Motor neuron (in vitro differentiated cells): ENCODE measurements around the gene RALGAPA2. TPM values are rescaled to one million over a fixed set of nuclear protein-coding genes. Genes with fewer than 3 reads are reported as not detected.

Experiments
- ATAC-seq, 8 experiments: fragments of 200-7000 bp; cut with Tn5 transposase; replicated peaks in 6 of 8; 2 replicates each; pipeline ENCODE4 v1.8.0; 2021; ENCODE audit warnings: mild to moderate bottlenecking in 8 of 8, moderate library complexity in 8 of 8
- H3K27ac ChIP-seq, 2 donors: fragments of 250-450 bp; sonication (Bioruptor Pico); 2 replicates each; pipeline ENCODE4 v1.9.0; 2021; ENCODE audit warnings: antibody characterized with exemption in 2 of 2, mild to moderate bottlenecking in 2 of 2, moderate library complexity in 1 of 2
- H3K4me1 ChIP-seq, 2 donors: fragments of 250-450 bp; sonication (Bioruptor Pico); replicated peaks in 1 of 2; 2 replicates each; pipeline ENCODE4 v1.6.1; 2021; ENCODE audit warnings: antibody characterized with exemption in 2 of 2, mild to moderate bottlenecking in 2 of 2, moderate library complexity in 1 of 2
- H3K4me3 ChIP-seq, 5 donors: fragments of 250-450 bp; sonication (Bioruptor Pico); 2 replicates each; pipeline ENCODE4 v1.9.0; 2021; ENCODE audit warnings: antibody characterized with exemption in 5 of 5, mild to moderate bottlenecking in 5 of 5, moderate library complexity in 4 of 5
- WGBS, 10 experiments: fragments of 450-650 bp; shearing (Covaris generic); methylation state at CpG; one replicate each; pipeline ENCODE4 v1.0.0; 2022; 5-methylcytosine and 5-hydroxymethylcytosine counted together
- in situ Hi-C, 9 experiments: fragments of 400-800 bp; cut with MboI; loops; one replicate each; pipeline ENCODE4 v1.15.0; 2021; ENCODE audit warnings: low sequenced_read_pairs in 9 of 9, low pct_unique_long_range_greater_than_20kb in 2 of 9; ENCODE audit not compliant: unreplicated experiment in 9 of 9
- total RNA-seq, 8 experiments: library from RNA; unstranded; fragments of 300-600 nt; gene quantifications; 2 replicates each; pipeline versions ENCODE4 v1.2.3 to v1.2.4, GENCODE V29; 2022

Gene RALGAPA2
- total RNA-seq, 8 experiments from 2014 or later = 10.7 to 67.4 (median 20.2) TPM

DNA sequence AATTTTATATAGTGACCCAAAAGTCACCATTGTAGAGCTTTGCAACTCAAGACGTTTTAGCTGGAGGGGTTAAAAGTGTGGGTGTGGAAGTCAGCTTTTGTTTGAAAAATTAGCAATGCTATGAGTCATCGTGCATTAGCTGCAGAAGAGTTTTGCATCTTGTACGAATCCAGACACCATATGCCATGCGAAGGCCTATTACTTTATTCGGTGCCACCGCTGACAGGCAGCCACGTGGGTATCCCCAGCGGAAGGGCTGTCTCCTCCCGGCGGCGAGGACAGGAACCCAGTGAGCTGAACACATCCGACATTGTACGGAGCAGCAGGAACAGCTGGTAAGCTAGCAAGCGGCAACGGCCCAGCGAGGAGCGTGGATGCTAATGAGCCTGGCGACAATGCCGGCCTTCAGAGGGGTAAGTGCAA, 260.2 kb downstream of the RALGAPA2 start:
- peak overlapping the region in 1 of 2 donors; percentile 5 for H3K27ac ChIP-seq
- WGBS, 10 experiments = 0 to 13% (median 0%) methylated on average over 1 to 16 of the region's 19 CpGs; no CpG with 5 or more reads in 3 of the 10 experiments
- peaks cover 5 to 21% of the 10 kb centered on the region in 2 donors for H3K4me1 ChIP-seq
- peak overlapping the region in 4 of 5 donors; percentile 0 to 21 (median 13) for H3K4me3 ChIP-seq
- in situ Hi-C loops = no loop called here
- ATAC-seq = peak; percentile 92 to 99 (median 98)

DNA sequence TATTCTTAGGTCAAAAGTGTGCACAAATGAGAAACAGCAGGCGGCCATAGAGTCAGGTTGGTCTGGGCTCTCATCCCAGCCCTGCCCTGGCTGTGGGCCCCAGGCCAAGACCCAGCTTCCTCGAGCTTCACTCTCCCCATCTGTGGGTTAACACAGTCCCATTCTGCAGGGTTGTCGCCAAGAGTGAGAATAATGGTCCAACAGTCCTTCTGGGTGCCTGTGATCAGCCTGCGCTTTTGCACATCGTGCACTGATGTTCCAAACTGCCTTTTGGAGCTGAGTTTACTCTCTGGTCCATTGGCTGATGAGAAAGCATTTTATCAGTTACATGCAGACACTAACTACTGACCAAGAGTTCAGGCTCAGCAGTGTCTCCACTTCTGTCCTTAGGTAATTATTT, 261.9 kb downstream of the RALGAPA2 start:
- Histone ChIP-seq H3K4me3 (no peak overlapping the region), H3K27ac (no peak overlapping the region), H3K4me1 (peaks cover 11 to 24% of the 10 kb centered on the region in 2 donors)
- 0 to 80% (median 73%) methylated on average over 1 to 5 of the region's 5 CpGs; no CpG with 5 or more reads in 1 of the 10 experiments for WGBS, 10 experiments
- ATAC-seq = peak in 2 of 8 experiments; percentile 4 to 11
- in situ Hi-C loops = no loop called here

DNA sequence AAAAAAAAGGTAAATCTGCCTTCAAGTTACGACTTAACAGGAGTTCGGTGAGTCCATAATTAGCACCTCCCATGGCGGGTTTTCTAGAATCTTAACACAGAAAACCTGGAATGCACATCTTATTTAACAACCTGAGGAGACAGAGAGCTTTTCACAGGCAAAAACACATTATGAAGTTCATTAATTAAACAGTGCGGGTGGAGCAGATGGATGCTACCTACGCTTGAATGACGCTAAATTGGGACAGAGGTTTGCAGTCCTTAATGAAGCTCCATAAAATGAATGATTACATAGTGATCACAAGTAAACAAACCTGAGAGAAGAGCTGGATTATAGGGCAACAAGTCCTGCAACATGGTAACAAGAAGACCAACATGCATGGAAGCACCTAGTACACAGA, 263.6 kb downstream of the RALGAPA2 start:
- WGBS, 10 experiments = 83 to 100% (median 93%) methylated on average over 1 to 6 of the region's 6 CpGs
- in situ Hi-C loops = no loop called here
- peaks cover 11 to 22% of the 10 kb centered on the region in 2 donors for H3K4me1 ChIP-seq
- no peak overlapping the region for H3K4me3 ChIP-seq
- H3K27ac ChIP-seq = no peak overlapping the region
- ATAC-seq = no peak

DNA sequence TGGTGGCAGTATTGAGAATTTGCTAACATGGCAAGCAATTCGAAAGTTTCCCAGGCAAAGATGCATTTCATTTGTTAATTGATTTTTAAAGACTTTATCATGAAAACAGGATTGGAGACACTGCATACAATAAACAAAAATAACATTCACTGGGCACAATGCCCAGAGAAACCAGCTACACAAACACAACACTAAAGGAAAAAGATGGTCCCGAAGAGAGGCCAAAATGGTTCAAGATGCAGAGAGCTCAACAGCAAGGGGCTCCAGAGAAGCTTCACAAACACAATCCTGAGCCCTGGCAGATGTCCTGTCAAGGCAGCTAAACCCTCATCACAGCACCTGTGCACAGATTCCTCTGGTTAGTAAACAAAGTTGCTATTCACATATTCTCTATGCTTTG, 265.2 kb downstream of the RALGAPA2 start:
- no peak for ATAC-seq
- H3K27ac ChIP-seq = no peak overlapping the region
- 20 to 100% (median 51%) methylated on average over 1 to 2 of the region's 2 CpGs for WGBS, 10 experiments
- H3K4me1 ChIP-seq = peaks cover 12 to 14% of the 10 kb centered on the region in 2 donors
- no peak overlapping the region for H3K4me3 ChIP-seq
- in situ Hi-C loops = no loop called here

DNA sequence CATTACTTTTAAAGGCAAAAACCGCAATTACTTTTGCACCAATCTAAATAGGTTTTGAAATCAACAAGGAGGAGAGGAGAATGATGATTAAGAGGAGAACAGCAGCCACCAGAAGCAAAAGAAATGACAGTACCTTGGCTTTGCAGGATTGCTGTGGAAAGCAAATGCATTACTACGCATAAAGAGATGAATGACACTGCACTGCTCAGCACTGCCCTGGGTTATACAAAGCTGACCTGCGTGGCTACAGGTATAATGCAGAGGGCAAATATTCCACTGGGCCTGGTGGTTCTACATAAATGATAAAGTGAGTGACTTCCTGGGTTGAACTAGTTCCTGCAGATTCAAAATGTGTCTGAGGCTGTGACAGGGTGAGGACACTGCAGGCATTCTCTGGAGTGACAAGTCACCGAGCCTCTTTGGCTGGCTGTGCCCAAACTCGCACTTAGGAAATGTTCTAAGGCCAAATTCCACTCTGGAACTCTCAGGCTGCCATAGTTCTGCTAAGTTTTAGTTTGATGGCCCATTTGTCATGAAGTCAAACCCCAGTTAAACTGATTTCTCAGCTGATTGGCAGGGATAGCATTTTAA, 265.9 kb downstream of the RALGAPA2 start:
- H3K27ac ChIP-seq = no peak overlapping the region
- in situ Hi-C loops = no loop called here
- peaks cover 12 to 15% of the 10 kb centered on the region in 2 donors for H3K4me1 ChIP-seq
- 48 to 100% (median 93%) methylated on average over 1 to 4 of the region's 5 CpGs; no CpG with 5 or more reads in 1 of the 10 experiments for WGBS, 10 experiments
- H3K4me3 ChIP-seq = no peak overlapping the region
- ATAC-seq = peak in 5 of 8 experiments; percentile 24 to 67 (median 45)

DNA sequence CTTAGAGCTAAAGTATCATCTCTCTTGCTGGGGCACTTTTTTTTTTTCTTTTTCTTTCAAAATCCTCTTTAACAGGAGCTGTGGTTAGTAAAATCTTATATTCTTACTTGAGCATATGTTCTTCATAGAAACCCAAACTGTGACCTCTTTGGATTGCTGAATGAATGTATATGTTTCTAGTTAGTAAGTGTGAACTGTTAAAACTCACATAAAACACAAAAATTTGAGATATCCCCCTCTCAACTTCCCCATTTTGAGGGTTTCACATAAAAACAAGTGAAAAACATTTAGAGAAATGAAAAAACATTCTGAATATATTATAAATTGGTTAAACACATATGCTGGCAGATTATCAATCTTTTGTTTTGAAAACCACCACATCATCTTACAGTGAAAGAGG, 266.4 kb downstream of the RALGAPA2 start:
- no peak for ATAC-seq
- Histone ChIP-seq H3K27ac (no peak overlapping the region), H3K4me3 (no peak overlapping the region), H3K4me1 (peaks cover 12 to 14% of the 10 kb centered on the region in 2 donors)
- in situ Hi-C loops = no loop called here

DNA sequence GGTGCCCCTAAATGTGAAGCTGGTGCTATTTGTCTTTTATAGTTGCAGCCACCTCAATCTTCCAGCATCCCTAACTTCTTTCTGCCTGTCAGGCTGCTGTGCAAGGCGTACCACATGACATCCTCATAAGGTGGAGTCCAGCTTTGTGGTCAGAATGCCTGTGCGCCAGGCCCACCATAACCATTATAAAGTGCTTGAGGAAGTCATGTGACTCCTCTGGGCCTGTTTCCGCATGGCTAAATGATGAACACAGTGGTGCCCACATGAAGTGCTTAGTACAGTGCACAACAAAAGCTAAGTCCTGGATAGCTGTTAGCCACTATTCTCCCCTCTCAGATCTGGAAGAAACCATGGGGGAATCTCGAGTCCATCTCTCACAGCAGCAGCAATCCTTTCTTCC, 268.9 kb downstream of the RALGAPA2 start:
- in situ Hi-C loops = no loop called here
- no peak overlapping the region for H3K27ac ChIP-seq
- H3K4me3 ChIP-seq = no peak overlapping the region
- H3K4me1 ChIP-seq = peaks cover 9 to 13% of the 10 kb centered on the region in 2 donors
- peak in 5 of 8 experiments; percentile 30 to 68 (median 41) for ATAC-seq
- WGBS, 10 experiments = 87 to 100% (median 98%) methylated on average over 1 to 4 of the region's 4 CpGs; no CpG with 5 or more reads in 4 of the 10 experiments

DNA sequence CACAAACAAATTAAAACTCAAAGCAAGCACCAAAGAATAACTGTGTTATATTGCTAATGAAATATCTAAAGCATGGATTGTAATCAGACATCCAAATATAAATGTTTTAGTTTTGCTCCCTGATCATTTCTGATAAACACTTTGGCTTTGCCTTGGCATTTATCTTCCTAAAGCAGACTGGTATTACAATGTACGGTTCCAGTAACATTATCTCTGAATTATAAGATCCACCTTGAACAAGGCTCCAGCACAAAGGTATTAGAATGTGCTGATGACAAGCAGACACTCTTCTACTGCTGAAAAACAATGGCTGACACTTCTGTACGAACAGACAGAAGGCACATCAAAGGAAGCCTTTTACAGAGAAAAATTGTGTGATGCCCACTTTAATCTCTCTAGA, 270.0 kb downstream of the RALGAPA2 start:
- in situ Hi-C loops = no loop called here
- H3K27ac ChIP-seq = no peak overlapping the region
- H3K4me1 ChIP-seq = peaks cover 9 to 13% of the 10 kb centered on the region in 2 donors
- 78 to 100% (median 91%) methylated on average over 1 to 2 of the region's 2 CpGs; no CpG with 5 or more reads in 1 of the 10 experiments for WGBS, 10 experiments
- H3K4me3 ChIP-seq = no peak overlapping the region
- ATAC-seq = no peak

DNA sequence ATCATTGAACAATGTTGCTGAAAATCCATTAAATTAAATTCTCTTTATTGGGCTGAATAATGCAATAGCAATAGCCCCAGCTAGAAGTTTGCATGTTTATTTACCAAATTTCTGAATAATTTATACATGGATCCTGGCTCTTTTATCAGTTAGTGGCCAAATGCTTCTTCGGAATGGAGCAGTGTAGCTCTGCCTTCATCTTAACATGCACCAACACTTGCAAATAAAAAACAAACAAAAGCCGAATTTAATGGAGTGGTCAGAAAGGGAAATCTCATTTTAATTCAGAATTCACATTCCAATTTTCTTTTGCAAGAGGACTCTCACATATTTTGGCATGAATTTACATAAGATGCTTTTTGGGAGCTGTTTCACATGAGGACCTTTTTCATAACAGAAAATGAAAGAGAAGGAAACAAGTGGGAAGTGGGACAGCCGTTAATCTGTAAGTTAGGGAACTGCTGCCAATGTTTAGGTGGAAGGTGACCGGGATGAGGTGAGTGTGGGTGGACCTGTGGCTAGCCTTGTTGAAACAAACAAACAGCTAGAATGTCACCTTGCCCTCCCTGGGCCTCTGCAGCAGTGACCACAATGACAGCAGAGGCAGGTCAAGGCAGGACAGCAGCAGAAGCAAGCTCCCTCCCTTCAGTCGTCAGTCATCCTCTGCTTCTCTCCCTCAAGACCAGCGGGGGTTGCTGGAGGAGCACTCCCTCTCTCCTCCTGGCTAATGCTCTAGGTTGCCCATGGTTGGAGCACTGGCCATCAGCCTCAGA, 271.4 kb downstream of the RALGAPA2 start:
- in situ Hi-C loops = no loop called here
- no peak overlapping the region for H3K27ac ChIP-seq
- ATAC-seq = peak in 7 of 8 experiments; percentile 29 to 88 (median 36)
- WGBS, 10 experiments = 0 to 100% (median 49%) methylated on average over 1 to 6 of the region's 6 CpGs
- peaks cover 3 to 10% of the 10 kb centered on the region in 2 donors for H3K4me1 ChIP-seq
- H3K4me3 ChIP-seq = no peak overlapping the region

DNA sequence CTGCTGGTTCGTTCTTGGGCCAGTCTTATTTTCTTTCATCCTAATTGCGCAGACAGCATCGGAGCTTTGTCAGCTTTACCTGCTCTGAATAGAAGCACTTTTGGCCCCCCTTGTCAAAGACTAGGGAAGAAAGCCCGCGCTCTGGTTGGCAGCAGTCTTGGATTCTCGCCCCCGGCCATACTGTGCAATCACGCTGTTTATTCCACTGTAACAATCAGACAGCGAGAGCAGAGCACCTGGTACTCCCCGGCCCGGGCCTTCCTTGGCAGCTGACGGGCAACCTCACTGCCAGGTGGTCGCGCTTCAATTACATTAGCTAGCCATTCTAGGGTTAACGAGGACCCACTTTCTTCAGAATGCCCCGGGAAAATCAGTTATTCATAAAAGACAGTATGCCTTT, 272.0 kb downstream of the RALGAPA2 start:
- whole genome bisulfite sequencing, 10 experiments = 80 to 100% (median 90%) methylated on average over 1 to 16 of the region's 16 CpGs
- Histone ChIP-seq H3K4me3 (no peak overlapping the region), H3K4me1 (peaks cover 3 to 10% of the 10 kb centered on the region in 2 donors), H3K27ac (no peak overlapping the region)
- in situ Hi-C loops = no loop called here
- peak in 1 of 8 experiments; percentile 62 for ATAC-seq

DNA sequence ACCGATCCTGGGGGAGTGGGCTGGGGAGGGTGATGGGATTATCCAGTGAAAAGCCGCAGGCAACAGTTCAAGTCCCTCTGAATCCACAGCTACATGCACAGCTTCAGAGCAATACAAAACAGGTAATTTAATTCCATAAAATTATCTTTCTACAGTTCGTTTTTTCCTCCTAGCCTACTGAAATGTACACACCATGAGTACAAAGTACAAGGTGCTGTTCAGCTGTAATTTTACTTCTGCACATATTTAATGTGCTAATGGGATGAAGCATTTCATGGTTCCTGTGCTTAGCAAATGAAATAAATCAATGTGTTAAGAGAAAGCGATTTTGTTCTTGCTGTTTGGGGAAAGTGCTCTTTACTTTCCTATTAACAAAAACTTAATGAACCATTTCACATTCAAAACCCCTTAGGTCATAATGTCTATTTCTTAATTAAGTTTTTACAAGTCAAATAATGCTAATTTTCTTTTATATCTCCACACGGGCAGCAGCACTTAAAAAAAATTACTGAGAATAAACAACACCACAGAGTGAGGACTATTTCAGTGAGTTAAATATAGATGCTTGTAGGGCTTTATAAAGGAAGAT, 272.7 kb downstream of the RALGAPA2 start:
- H3K27ac ChIP-seq = no peak overlapping the region
- ATAC-seq = no peak
- no peak overlapping the region for H3K4me3 ChIP-seq
- WGBS, 10 experiments = 33 to 94% (median 77%) methylated on average over 2 to 5 of the region's 5 CpGs
- peaks cover 3 to 10% of the 10 kb centered on the region in 2 donors for H3K4me1 ChIP-seq
- in situ Hi-C loops = no loop called here

DNA sequence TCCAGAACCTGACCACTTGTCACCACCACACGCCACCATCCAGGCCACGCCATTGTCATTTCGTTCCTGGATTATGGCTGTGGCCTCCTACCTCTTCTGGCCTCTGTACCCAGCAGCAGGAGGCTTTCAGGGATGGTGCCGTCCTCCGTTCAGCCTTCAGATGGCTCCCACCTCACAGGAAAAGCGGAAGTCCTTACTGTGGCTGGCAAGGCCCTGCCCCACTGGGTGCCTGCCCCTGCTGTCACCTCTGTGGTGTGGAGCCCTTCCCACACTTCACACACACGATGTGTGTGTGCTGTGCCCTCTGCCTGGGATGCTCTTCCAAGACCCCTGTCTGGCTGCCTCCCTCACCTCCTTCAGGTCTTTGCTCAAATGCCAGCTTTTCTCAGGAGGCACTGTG, 275.1 kb downstream of the RALGAPA2 start:
- Histone ChIP-seq H3K4me1 (peaks cover 0 to 7% of the 10 kb centered on the region in 2 donors), H3K4me3 (no peak overlapping the region), H3K27ac (no peak overlapping the region)
- ATAC-seq = no peak
- WGBS, 10 experiments = 60 to 100% (median 97%) methylated on average over 1 to 3 of the region's 7 CpGs; no CpG with 5 or more reads in 6 of the 10 experiments
- in situ Hi-C loops = no loop called here

DNA sequence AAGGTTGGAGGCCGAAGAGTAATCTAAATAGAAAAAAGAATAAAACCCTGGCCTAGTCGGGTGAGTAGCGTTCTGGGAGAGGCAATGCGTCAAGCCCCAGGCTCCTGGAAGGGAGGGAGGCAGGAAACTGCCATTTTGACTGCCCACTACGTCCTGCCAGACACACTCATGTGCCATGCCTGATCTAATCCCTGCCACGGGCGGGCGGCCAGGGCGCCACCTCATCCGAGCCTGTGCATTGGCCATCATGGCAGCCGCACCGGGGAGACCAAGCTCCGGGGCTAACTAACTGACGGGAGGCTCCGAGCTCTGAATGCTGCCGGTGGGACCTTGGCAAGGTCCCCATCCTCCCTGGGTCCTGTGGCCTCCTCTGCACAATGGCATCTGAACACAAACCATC, 275.8 kb downstream of the RALGAPA2 start:
- in situ Hi-C loops = no loop called here
- ATAC-seq = no peak
- no peak overlapping the region for H3K4me3 ChIP-seq
- H3K27ac ChIP-seq = no peak overlapping the region
- 80 to 100% (median 98%) methylated on average over 1 to 10 of the region's 16 CpGs; no CpG with 5 or more reads in 5 of the 10 experiments for WGBS, 10 experiments
- H3K4me1 ChIP-seq = peaks cover 0 to 7% of the 10 kb centered on the region in 2 donors
